Liver (tissue), 9 donors: Measurements from ENCODE around the gene IL36A. TPM values are rescaled to one million over a fixed set of nuclear protein-coding genes. Genes with fewer than 3 reads are reported as not detected.

Experiments used
- DNase-seq: peaks from one replicate; pipeline ENCODE4 v3.0.0-alpha.2; 2017; ENCODE audit warnings: low spot score
- H3K27ac ChIP-seq, 2 donors: one replicate each; pipeline ENCODE4 v1.7.0; 2013; ENCODE audit warnings: inconsistent platforms in 2 of 2, low read length in 2 of 2, control low read depth in 1 of 2, low read depth in 1 of 2, mild to moderate bottlenecking in 1 of 2
- H3K27me3 ChIP-seq, 4 donors: one replicate each; pipeline versions ENCODE4 v1.6.1 to v1.7.0; 2013; ENCODE audit warnings: low read length in 3 of 4, inconsistent platforms in 1 of 4, mild to moderate bottlenecking in 1 of 4, moderate library complexity in 1 of 4; ENCODE audit not compliant: control insufficient read depth in 4 of 4, insufficient read depth in 4 of 4
- H3K36me3 ChIP-seq, 4 donors: one replicate each; pipeline versions ENCODE4 v1.6.1 to v1.7.0; 2013; ENCODE audit warnings: low read length in 3 of 4, mild to moderate bottlenecking in 3 of 4, low read depth in 1 of 4, moderate library complexity in 1 of 4; ENCODE audit not compliant: control insufficient read depth in 4 of 4, insufficient read depth in 3 of 4
- H3K4me1 ChIP-seq, 4 donors: one replicate each; pipeline versions ENCODE4 v1.6.1 to v1.7.0; 2013; ENCODE audit warnings: low read length in 3 of 4, mild to moderate bottlenecking in 3 of 4, moderate library complexity in 1 of 4; ENCODE audit not compliant: control insufficient read depth in 4 of 4, insufficient read depth in 4 of 4
- H3K4me3 ChIP-seq, 3 donors: one replicate each; pipeline versions ENCODE4 v1.6.1 to v1.7.0; 2013; ENCODE audit warnings: low read length in 3 of 3, control low read depth in 1 of 3, low read depth in 1 of 3, mild to moderate bottlenecking in 1 of 3
- H3K9ac ChIP-seq, 2 donors: one replicate each; pipeline ENCODE4 v1.7.0; 2013; ENCODE audit warnings: low read length in 2 of 2, mild to moderate bottlenecking in 2 of 2, moderate library complexity in 2 of 2, control low read depth in 1 of 2, low read depth in 1 of 2
- H3K9me3 ChIP-seq, 4 donors: one replicate each; pipeline versions ENCODE4 v1.6.1 to v1.7.0; 2013; ENCODE audit warnings: low read length in 3 of 4; ENCODE audit not compliant: control insufficient read depth in 4 of 4
- FOXA1 ChIP-seq: IDR thresholded peaks from 2 replicates; pipeline ENCODE4 v1.6.1; 2016; ENCODE audit warnings: antibody characterized with exemption
- FOXA2 ChIP-seq: IDR thresholded peaks from 2 replicates; pipeline ENCODE4 v1.6.1; 2016; ENCODE audit warnings: antibody characterized with exemption
- GABPA ChIP-seq, 2 donors: IDR thresholded peaks in 1 of 2; conservative IDR thresholded peaks in 1 of 2; 2 replicates each; pipeline ENCODE4 v1.6.1; 2016; ENCODE audit warnings: antibody characterized with exemption in 2 of 2, mild to moderate bottlenecking in 1 of 2, moderate library complexity in 1 of 2
- HNF4A ChIP-seq, 2 donors: conservative IDR thresholded peaks; 2 replicates each; pipeline ENCODE4 v1.6.1; 2016; ENCODE audit warnings: antibody characterized with exemption in 2 of 2, mild to moderate bottlenecking in 2 of 2
- NR2F2 ChIP-seq: IDR thresholded peaks from 2 replicates; pipeline ENCODE4 v1.6.1; 2016; ENCODE audit warnings: antibody characterized with exemption
- RAD21 ChIP-seq, 2 donors: IDR thresholded peaks; 2 replicates each; pipeline ENCODE4 v1.6.1; 2016; ENCODE audit warnings: antibody characterized with exemption in 2 of 2, mild to moderate bottlenecking in 2 of 2
- RXRA ChIP-seq, 2 donors: IDR thresholded peaks; 2 replicates each; pipeline ENCODE4 v1.6.1; 2017 to 2018; ENCODE audit warnings: antibody characterized with exemption in 2 of 2, mild to moderate bottlenecking in 1 of 2
- SP1 ChIP-seq: IDR thresholded peaks from 2 replicates; pipeline ENCODE4 v1.6.1; 2018; ENCODE audit warnings: antibody characterized with exemption, mild to moderate bottlenecking
- YY1 ChIP-seq: IDR thresholded peaks from 2 replicates; pipeline ENCODE4 v1.6.1; 2016; ENCODE audit warnings: antibody characterized with exemption, mild to moderate bottlenecking
- WGBS: extraction: QIAGEN DNeasy Blood & Tissue Kit; methylation state at CpG from one replicate; pipeline ENCODE4 v1.1.7; 2013; 5-methylcytosine and 5-hydroxymethylcytosine counted together
- polyA plus RNA-seq, 2 donors: library from polyadenylated mRNA; stranded (reverse) in 1 of 2; unstranded in 1 of 2; fragments of 200-250 nt in 1 of 2; fragments of >200 nt in 1 of 2; fragmentation: Nextera tagmentation in 1 of 2; extraction: Ambion mirVana in 1 of 2; gene quantifications; one replicate each; pipeline versions ENCODE4 v1.2.1 to v1.2.3, GENCODE V29; 2013 to 2015
- total RNA-seq, 2 donors: library from RNA; depleted of rRNA; stranded (reverse); fragments of >200 nt; gene quantifications; one replicate each; pipeline ENCODE4 v1.2.3, GENCODE V29; 2014
- TF ChIP-seq, protein P1 (sequence below): IDR thresholded peaks from 2 replicates; pipeline ENCODE4 v1.6.1; 2016; ENCODE audit warnings: antibody characterized with exemption
- TF ChIP-seq, protein P2 (sequence below): fragments of 150-350 bp; IDR thresholded peaks from 2 replicates; pipeline ENCODE4 v1.5.1; 2017; ENCODE audit warnings: improper control_type of control experiment, low read depth, low read length; ENCODE audit not compliant: missing input control
- donor health status: healthy.
- donor health status: healthy.
- donor health status: healthy.
- donor health status: healthy.
- donor health status: healthy.

Gene IL36A
- total and polyA plus RNA-seq, 4 donors = not detected

DNA sequence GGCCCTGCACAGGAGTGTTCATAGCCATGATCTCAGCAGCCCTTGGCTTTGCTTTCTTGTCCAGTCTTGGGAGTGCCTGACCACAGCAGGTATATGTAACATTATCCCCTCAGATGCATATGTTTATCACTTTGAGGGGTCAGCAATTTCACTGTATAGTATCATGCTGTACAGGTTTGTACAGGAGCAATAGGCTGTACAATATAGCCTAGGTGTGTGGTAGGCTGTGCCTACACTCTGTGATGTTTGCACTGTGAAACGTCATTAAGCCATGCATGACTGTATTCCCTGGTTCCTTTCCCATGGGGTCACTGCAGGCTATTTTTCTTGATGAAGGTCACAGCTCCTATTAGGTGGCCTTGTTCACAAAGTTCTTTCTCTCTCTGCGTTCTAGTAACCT, 32.1 kb upstream of the IL36A start:
- 67% methylated on average over 2 of the region's 2 CpGs for WGBS
- Histone ChIP-seq H3K4me1 (no peaks in the 10 kb centered on the region), H3K27me3 (peaks cover 0 to 6% (median 0%) of the 10 kb centered on the region in 4 donors), H3K9ac (no peak overlapping the region), H3K4me3 (no peak overlapping the region), H3K27ac (no peak overlapping the region), H3K9me3 (no peaks in the 10 kb centered on the region), H3K36me3 (no peaks in the 10 kb centered on the region)
- no peak for DNase-seq
- no peak for TF ChIP-seq HNF4A (conservative IDR thresholded peaks at IDR 0.05)
- TF ChIP-seq FOXA2 = no peak
- no peak for TF ChIP-seq SP1
- no peak for TF ChIP-seq NR2F2
- TF ChIP-seq YY1 = no peak

- Histone ChIP-seq H3K27ac (no peak within 1 kb of the TSS), H3K36me3 (no peaks in the 10 kb centered on the region), H3K9me3 (no peaks in the 10 kb centered on the region), H3K4me1 (no peaks in the 10 kb centered on the region), H3K27me3 (peaks cover 0 to 6% (median 0%) of the 10 kb centered on the region in 4 donors), H3K9ac (no peak within 1 kb of the TSS), H3K4me3 (no peak within 1 kb of the TSS)
- 76% methylated on average over 7 of the region's 7 CpGs for WGBS
- DNase-seq = no peak
- TF ChIP-seq FOXA1 (no peak), RXRA (IDR thresholded peaks at IDR 0.05) (no peak), YY1 (no peak)
- TF ChIP-seq, protein P1, sequence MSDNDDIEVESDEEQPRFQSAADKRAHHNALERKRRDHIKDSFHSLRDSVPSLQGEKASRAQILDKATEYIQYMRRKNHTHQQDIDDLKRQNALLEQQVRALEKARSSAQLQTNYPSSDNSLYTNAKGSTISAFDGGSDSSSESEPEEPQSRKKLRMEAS = no peak
- TF ChIP-seq, protein P2, sequence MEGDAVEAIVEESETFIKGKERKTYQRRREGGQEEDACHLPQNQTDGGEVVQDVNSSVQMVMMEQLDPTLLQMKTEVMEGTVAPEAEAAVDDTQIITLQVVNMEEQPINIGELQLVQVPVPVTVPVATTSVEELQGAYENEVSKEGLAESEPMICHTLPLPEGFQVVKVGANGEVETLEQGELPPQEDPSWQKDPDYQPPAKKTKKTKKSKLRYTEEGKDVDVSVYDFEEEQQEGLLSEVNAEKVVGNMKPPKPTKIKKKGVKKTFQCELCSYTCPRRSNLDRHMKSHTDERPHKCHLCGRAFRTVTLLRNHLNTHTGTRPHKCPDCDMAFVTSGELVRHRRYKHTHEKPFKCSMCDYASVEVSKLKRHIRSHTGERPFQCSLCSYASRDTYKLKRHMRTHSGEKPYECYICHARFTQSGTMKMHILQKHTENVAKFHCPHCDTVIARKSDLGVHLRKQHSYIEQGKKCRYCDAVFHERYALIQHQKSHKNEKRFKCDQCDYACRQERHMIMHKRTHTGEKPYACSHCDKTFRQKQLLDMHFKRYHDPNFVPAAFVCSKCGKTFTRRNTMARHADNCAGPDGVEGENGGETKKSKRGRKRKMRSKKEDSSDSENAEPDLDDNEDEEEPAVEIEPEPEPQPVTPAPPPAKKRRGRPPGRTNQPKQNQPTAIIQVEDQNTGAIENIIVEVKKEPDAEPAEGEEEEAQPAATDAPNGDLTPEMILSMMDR = no peak
Observed at GRCh38 chr2:112977559-112978056, 27.7 kb upstream of the IL36A start, which contains the start of gene IL36G. TSS of gene IL36G (plus strand) at chr2:112978006. CDS start at chr2:112978639, 633 bp downstream.

DNA sequence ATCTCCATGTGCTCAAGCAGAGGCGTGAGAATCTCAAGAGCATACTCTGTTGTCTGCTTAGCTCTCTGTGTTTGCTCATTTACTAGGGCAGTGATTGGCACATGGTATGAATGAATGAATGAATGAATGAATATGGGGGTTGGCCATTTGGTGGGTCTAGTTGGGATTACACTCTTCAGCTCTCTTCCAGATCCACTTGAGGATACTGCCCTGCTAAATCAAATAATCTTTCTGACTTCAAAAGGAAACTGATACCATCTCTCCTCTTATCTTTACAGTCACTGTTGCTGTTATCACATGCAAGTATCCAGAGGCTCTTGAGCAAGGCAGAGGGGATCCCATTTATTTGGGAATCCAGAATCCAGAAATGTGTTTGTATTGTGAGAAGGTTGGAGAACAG, 25.5 kb upstream of the IL36A start:
- WGBS = 98% methylated on average over 1 of the region's 1 CpG
- no peaks in the 10 kb centered on the region for H3K4me1 ChIP-seq
- no peaks in the 10 kb centered on the region for H3K36me3 ChIP-seq

More for the DNA sequence above, 25.5 kb upstream of the IL36A start:
- H3K27me3 ChIP-seq = peaks cover 0 to 11% (median 0%) of the 10 kb centered on the region in 4 donors
- H3K4me3 ChIP-seq = no peak overlapping the region
- no peak for DNase-seq
- no peak for TF ChIP-seq RAD21 (IDR thresholded peaks at IDR 0.05)
- TF ChIP-seq NR2F2 = no peak
- TF ChIP-seq, protein P2 = no peak
- no peak for TF ChIP-seq GABPA (IDR thresholded peaks at IDR 0.05 in 1 of 2, conservative IDR thresholded peaks at IDR 0.05 in 1 of 2)
- no peak for TF ChIP-seq RXRA (IDR thresholded peaks at IDR 0.05)
- no peak for TF ChIP-seq SP1
- no peak for TF ChIP-seq FOXA2
- H3K9me3 ChIP-seq = no peaks in the 10 kb centered on the region
- H3K27ac ChIP-seq = no peak overlapping the region
- H3K9ac ChIP-seq = no peak overlapping the region
